Measurements from ENCODE around the gene GABRD. TPM values are rescaled to one million over a fixed set of nuclear protein-coding genes. Genes with fewer than 3 reads are reported as not detected.
A peak's percentile ranks its signal among the peaks of the same experiment; 100 is the strongest.

The GABRD gene
- total and polyA plus RNA-seq, 2 donors, result 0.14 to 1.4 TPM

GRCh38 chr1:1982379-1983232 is 36.5 kb upstream of the GABRD start:
- Histone ChIP-seq H3K9me3 (ENCODE audit: control insufficient read depth in 2 of 2, insufficient read depth in 1 of 2, low read length in 1 of 2) (peaks cover 1 to 28% of the 10 kb centered on the region in 2 donors), H3K4me1 (ENCODE audit: control insufficient read depth in 2 of 2, insufficient read depth in 2 of 2, low read length in 2 of 2) (no peaks in the 10 kb centered on the region), H3K27me3 (ENCODE audit: control insufficient read depth in 2 of 2, insufficient read depth in 1 of 2, low read length in 1 of 2) (no peaks in the 10 kb centered on the region), H3K27ac (ENCODE audit: low read depth in 1 of 2, low read length in 1 of 2) (no peak overlapping the region), H3K4me3 (ENCODE audit: low read length in 2 of 2) (no peak overlapping the region), H3K36me3 (ENCODE audit: control insufficient read depth in 2 of 2, insufficient read depth in 2 of 2, low read length in 1 of 2) (no peaks in the 10 kb centered on the region)
- 92% methylated on average over 36 of the region's 36 CpGs for WGBS
- no peak for DNase-seq (ENCODE audit: low read depth in 6 of 9, low spot score in 9 of 9)

GRCh38 chr1:1984560-1985070 is 34.5 kb upstream of the GABRD start:
- Histone ChIP-seq H3K36me3 (ENCODE audit: control insufficient read depth in 2 of 2, insufficient read depth in 2 of 2, low read length in 1 of 2) (no peaks in the 10 kb centered on the region), H3K4me1 (ENCODE audit: control insufficient read depth in 2 of 2, insufficient read depth in 2 of 2, low read length in 2 of 2) (peaks cover 0 to 6% of the 10 kb centered on the region in 2 donors), H3K4me3 (ENCODE audit: low read length in 2 of 2) (no peak overlapping the region), H3K27ac (ENCODE audit: low read depth in 1 of 2, low read length in 1 of 2) (no peak overlapping the region), H3K9me3 (ENCODE audit: control insufficient read depth in 2 of 2, insufficient read depth in 1 of 2, low read length in 1 of 2) (peaks cover 1 to 24% of the 10 kb centered on the region in 2 donors), H3K27me3 (ENCODE audit: control insufficient read depth in 2 of 2, insufficient read depth in 1 of 2, low read length in 1 of 2) (peaks cover 0 to 10% of the 10 kb centered on the region in 2 donors)
- DNase-seq (ENCODE audit: low read depth in 6 of 9, low spot score in 9 of 9), result no peak
- 87% methylated on average over 17 of the region's 17 CpGs for WGBS

- Histone ChIP-seq H3K9me3 (ENCODE audit: control insufficient read depth in 2 of 2, insufficient read depth in 1 of 2, low read length in 1 of 2) (peaks cover under 1 to 17% of the 10 kb centered on the region in 2 donors), H3K4me1 (ENCODE audit: control insufficient read depth in 2 of 2, insufficient read depth in 2 of 2, low read length in 2 of 2) (peaks cover 0 to 6% of the 10 kb centered on the region in 2 donors), H3K4me3 (ENCODE audit: low read length in 2 of 2) (no peak overlapping the region), H3K27ac (ENCODE audit: low read depth in 1 of 2, low read length in 1 of 2) (no peak overlapping the region), H3K27me3 (ENCODE audit: control insufficient read depth in 2 of 2, insufficient read depth in 1 of 2, low read length in 1 of 2) (peaks cover 0 to 10% of the 10 kb centered on the region in 2 donors), H3K36me3 (ENCODE audit: control insufficient read depth in 2 of 2, insufficient read depth in 2 of 2, low read length in 1 of 2) (no peaks in the 10 kb centered on the region)
- 92% methylated on average over 32 of the region's 32 CpGs for WGBS
- DNase-seq (ENCODE audit: low read depth in 6 of 9, low spot score in 9 of 9), result no peak
Observed at GRCh38 chr1:1985375-1986050, 33.6 kb upstream of the GABRD start.

GRCh38 chr1:1986451-1987141 is 32.5 kb upstream of the GABRD start:
- H3K4me1 ChIP-seq (ENCODE audit: control insufficient read depth in 2 of 2, insufficient read depth in 2 of 2, low read length in 2 of 2), result peaks cover 0 to 6% of the 10 kb centered on the region in 2 donors
- DNase-seq (ENCODE audit: low read depth in 6 of 9, low spot score in 9 of 9), result no peak
- H3K36me3 ChIP-seq (ENCODE audit: control insufficient read depth in 2 of 2, insufficient read depth in 2 of 2, low read length in 1 of 2), result no peaks in the 10 kb centered on the region
- no peak overlapping the region for H3K4me3 ChIP-seq (ENCODE audit: low read length in 2 of 2)
- 88% methylated on average over 24 of the region's 24 CpGs for WGBS
- peaks cover 0 to 9% of the 10 kb centered on the region in 2 donors for H3K9me3 ChIP-seq (ENCODE audit: control insufficient read depth in 2 of 2, insufficient read depth in 1 of 2, low read length in 1 of 2)
- no peak overlapping the region for H3K27ac ChIP-seq (ENCODE audit: low read depth in 1 of 2, low read length in 1 of 2)
- peaks cover 0 to 10% of the 10 kb centered on the region in 2 donors for H3K27me3 ChIP-seq (ENCODE audit: control insufficient read depth in 2 of 2, insufficient read depth in 1 of 2, low read length in 1 of 2)

GRCh38 chr1:1987142-1987510 is 32.0 kb upstream of the GABRD start:
- Histone ChIP-seq H3K9me3 (ENCODE audit: control insufficient read depth in 2 of 2, insufficient read depth in 1 of 2, low read length in 1 of 2) (peaks cover 0 to 6% of the 10 kb centered on the region in 2 donors), H3K4me3 (ENCODE audit: low read length in 2 of 2) (no peak overlapping the region), H3K27me3 (ENCODE audit: control insufficient read depth in 2 of 2, insufficient read depth in 1 of 2, low read length in 1 of 2) (peaks cover 0 to 10% of the 10 kb centered on the region in 2 donors), H3K27ac (ENCODE audit: low read depth in 1 of 2, low read length in 1 of 2) (no peak overlapping the region), H3K4me1 (ENCODE audit: control insufficient read depth in 2 of 2, insufficient read depth in 2 of 2, low read length in 2 of 2) (peaks cover 0 to 6% of the 10 kb centered on the region in 2 donors), H3K36me3 (ENCODE audit: control insufficient read depth in 2 of 2, insufficient read depth in 2 of 2, low read length in 1 of 2) (no peaks in the 10 kb centered on the region)
- 87% methylated on average over 13 of the region's 13 CpGs for whole genome bisulfite sequencing
- no peak for DNase-seq (ENCODE audit: low read depth in 6 of 9, low spot score in 9 of 9)

GRCh38 chr1:1988061-1988945 is 30.8 kb upstream of the GABRD start:
- Histone ChIP-seq H3K9me3 (ENCODE audit: control insufficient read depth in 2 of 2, insufficient read depth in 1 of 2, low read length in 1 of 2) (no peaks in the 10 kb centered on the region), H3K4me1 (ENCODE audit: control insufficient read depth in 2 of 2, insufficient read depth in 2 of 2, low read length in 2 of 2) (peaks cover 0 to 6% of the 10 kb centered on the region in 2 donors), H3K27me3 (ENCODE audit: control insufficient read depth in 2 of 2, insufficient read depth in 1 of 2, low read length in 1 of 2) (peaks cover 0 to 10% of the 10 kb centered on the region in 2 donors), H3K27ac (ENCODE audit: low read depth in 1 of 2, low read length in 1 of 2) (no peak overlapping the region), H3K4me3 (ENCODE audit: low read length in 2 of 2) (no peak overlapping the region), H3K36me3 (ENCODE audit: control insufficient read depth in 2 of 2, insufficient read depth in 2 of 2, low read length in 1 of 2) (no peaks in the 10 kb centered on the region)
- DNase-seq (ENCODE audit: low read depth in 6 of 9, low spot score in 9 of 9), result peak in 1 of 9 donors; percentile 12
- 66% methylated on average over 29 of the region's 29 CpGs for WGBS

- DNase-seq (ENCODE audit: low read depth in 6 of 9, low spot score in 9 of 9), result no peak
- Histone ChIP-seq H3K4me3 (ENCODE audit: low read length in 2 of 2) (no peak overlapping the region), H3K4me1 (ENCODE audit: control insufficient read depth in 2 of 2, insufficient read depth in 2 of 2, low read length in 2 of 2) (peaks cover 0 to 6% of the 10 kb centered on the region in 2 donors), H3K9me3 (ENCODE audit: control insufficient read depth in 2 of 2, insufficient read depth in 1 of 2, low read length in 1 of 2) (no peaks in the 10 kb centered on the region), H3K27me3 (ENCODE audit: control insufficient read depth in 2 of 2, insufficient read depth in 1 of 2, low read length in 1 of 2) (peaks cover 0 to 10% of the 10 kb centered on the region in 2 donors), H3K27ac (ENCODE audit: low read depth in 1 of 2, low read length in 1 of 2) (no peak overlapping the region), H3K36me3 (ENCODE audit: control insufficient read depth in 2 of 2, insufficient read depth in 2 of 2, low read length in 1 of 2) (no peaks in the 10 kb centered on the region)
- 92% methylated on average over 22 of the region's 22 CpGs for WGBS
Observed at GRCh38 chr1:1989102-1989542, 30.0 kb upstream of the GABRD start.

GRCh38 chr1:1989789-1990188 is 29.4 kb upstream of the GABRD start:
- Histone ChIP-seq H3K36me3 (ENCODE audit: control insufficient read depth in 2 of 2, insufficient read depth in 2 of 2, low read length in 1 of 2) (no peaks in the 10 kb centered on the region), H3K4me1 (ENCODE audit: control insufficient read depth in 2 of 2, insufficient read depth in 2 of 2, low read length in 2 of 2) (peaks cover 0 to 6% of the 10 kb centered on the region in 2 donors), H3K27me3 (ENCODE audit: control insufficient read depth in 2 of 2, insufficient read depth in 1 of 2, low read length in 1 of 2) (peaks cover 0 to 10% of the 10 kb centered on the region in 2 donors), H3K27ac (ENCODE audit: low read depth in 1 of 2, low read length in 1 of 2) (no peak overlapping the region), H3K9me3 (ENCODE audit: control insufficient read depth in 2 of 2, insufficient read depth in 1 of 2, low read length in 1 of 2) (no peaks in the 10 kb centered on the region), H3K4me3 (ENCODE audit: low read length in 2 of 2) (no peak overlapping the region)
- WGBS, result 92% methylated on average over 9 of the region's 9 CpGs
- no peak for DNase-seq (ENCODE audit: low read depth in 6 of 9, low spot score in 9 of 9)

Data from thymus (tissue), 11 donors.